Head of caudate nucleus (tissue), 42 donors: ENCODE data around the gene ABHD16B.
A peak's percentile ranks its signal among the peaks of the same experiment; 100 is the strongest.
"Not testable (repeated sequence)": the region's sequence is repeated elsewhere in the genome, so short reads cannot be mapped to it uniquely, and the experiment has no call there.

ENCODE experiments used
- DNase-seq, 42 donors: peaks; one replicate each; pipeline versions ENCODE4 v3.0.0 to v3.0.0-alpha.2; 2020 to 2021; ENCODE audit warnings: mixed read lengths in 7 of 42
- intact Hi-C: fragments of 100-400 bp; cut with DNase I; formaldehyde crosslinking; loops from one replicate; pipeline ENCODE4 v1.15.0; 2022

ABHD16B gene

DNA sequence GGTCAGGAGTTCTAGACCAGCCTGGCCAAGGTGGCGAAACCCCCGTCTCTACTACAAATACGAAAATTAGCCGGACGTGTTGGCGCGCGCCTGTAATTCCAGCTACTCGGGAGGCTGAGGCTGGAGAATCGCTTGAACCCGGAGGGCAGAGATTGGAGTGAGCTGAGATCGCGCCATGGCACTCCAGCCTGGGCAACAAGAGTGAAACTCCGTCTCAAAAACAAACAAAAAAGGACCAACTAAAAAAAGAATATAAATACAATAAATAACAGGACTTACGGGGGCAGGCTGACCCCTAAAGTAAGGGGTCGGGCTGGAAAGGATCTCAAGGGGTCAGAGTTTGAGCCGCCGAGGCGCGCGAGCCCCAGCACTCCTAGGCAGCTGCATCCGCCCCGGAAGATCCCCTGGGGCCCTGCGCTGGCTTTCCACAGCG lies 3.3 kb downstream of the ABHD16B start:
- intact Hi-C loops = no loop called here
- no peak for DNase-seq

DNA sequence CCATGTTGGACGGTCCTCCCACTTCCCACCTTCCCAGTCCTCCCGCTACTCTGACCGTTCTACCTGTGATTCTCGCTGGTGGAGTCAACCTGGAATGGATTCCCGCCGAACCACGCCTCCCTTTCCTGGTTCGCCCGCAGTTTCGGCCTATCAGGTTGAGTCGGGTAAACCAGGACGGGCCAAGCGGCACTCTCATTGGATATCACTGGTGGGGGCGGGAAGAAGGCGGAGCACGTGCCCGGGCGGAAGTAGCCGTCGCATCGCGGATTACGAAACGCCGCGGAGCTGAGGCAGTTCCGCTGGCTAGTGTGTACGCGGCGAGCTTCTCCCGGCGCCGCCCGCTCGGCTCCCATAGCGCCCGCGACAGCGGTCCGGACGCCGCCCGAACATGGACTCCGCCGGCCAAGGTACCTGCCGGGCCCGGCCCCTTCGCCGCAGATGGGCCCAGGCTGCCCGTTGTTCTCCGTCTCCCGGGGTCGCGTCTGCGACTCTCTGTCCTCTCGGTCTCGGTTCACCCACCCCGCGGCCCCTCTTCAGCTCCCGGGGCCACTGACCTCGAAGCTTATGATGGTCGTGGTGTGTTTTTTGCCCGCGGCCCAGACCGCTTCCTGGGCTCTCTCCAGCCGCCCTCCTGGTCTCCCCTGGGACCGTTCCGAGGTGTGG lies 3.8 kb downstream of the ABHD16B start, which contains the start of gene TPD52L2:
Gene TPD52L2 (plus strand): TSS at position 293 of the 663 bp plus-strand sequence. CDS start 96 bp downstream, at position 389.
- peak; percentile 97 to 100 (median 99) for DNase-seq
- intact Hi-C loops = no loop called here

DNA sequence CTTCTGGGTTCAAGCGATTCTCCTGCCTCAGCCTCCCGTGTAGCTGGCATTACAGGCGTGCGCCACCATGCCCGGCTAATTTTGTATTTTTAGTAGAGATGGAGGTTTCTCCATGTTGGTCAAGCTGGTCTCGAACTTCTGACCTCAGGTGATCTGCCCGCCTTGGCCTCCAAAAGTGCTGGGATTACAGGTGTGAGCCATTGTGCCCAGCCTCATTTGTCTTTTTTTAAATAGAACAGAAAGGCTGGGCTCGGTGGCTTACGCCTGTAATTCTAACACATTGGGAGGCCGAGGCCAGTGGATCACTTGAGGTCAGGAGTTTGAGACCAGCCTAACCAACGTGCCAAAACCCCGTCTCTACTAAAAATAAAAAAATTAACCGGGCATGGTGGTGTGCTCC lies 5.7 kb downstream of the ABHD16B start:
- intact Hi-C loops, DNase-seq: not testable (repeated sequence)

DNA sequence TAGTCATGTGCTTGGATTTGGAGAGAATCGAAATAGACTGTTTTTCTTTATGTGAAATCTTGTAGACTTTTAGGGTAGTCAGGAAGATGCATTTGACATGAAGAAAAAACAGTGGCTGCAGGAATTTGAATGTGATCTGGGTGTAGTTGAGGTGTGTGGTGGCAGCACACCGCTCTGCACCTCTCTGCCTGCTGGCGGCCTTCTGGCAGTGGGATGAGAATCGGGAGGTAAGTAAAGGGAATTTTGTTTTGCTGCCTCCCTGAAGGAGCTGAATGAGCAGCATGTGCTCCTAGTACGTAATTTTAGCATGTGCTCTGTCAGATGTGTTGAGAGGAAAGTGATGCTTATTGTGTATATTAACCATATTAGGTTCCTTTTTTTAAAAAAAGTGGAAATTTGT lies 7.0 kb downstream of the ABHD16B start:
- intact Hi-C loops = no loop called here

DNA sequence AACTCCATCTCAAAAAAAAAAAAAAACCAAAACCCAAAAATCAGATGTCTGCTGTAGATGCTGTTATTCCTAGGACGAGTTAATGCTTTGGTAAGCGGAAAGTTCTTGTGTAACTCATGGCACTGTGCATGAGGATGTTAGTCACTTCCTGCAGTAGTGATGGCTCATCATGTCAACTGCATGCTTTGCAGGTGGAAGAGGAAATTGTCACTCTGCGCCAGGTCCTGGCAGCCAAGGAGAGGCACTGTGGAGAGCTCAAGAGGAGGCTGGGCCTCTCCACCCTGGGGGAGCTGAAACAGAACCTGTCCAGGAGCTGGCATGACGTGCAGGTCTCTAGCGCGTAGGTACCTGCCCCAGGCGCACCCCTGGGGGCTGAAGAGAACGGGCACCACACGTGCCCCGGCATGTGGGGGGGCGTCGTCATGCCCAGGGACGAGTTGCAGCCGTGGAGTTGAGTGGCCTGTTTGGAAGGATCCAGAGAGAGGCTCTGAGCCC lies 12.2 kb downstream of the ABHD16B start:
- peak in 17 of 42 donors; percentile 29 to 71 (median 42) for DNase-seq
- intact Hi-C loops = no loop called here

More for the DNA sequence above, 7.0 kb downstream of the ABHD16B start:
- DNase-seq = no peak

DNA sequence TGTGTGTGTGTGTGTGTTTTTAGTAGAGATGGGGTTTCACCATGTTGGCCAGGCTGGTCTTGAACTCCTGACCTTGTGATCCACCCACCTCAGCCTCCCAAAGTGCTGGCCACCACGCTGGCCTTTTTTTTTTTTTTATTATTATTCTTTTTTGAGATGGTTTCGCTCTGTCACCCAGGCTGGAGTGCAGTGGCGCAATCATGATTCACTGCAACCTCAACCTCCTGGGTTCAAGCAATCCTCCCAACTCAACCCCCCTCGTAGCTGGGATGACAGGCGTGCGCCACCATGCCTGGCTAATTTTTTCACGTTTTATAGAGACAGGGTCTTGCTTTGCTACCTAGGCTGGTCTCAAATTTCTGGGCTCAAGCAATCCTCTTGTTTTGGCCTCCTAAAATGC lies 12.9 kb downstream of the ABHD16B start:
- DNase-seq, intact Hi-C loops: not testable (repeated sequence)

DNA sequence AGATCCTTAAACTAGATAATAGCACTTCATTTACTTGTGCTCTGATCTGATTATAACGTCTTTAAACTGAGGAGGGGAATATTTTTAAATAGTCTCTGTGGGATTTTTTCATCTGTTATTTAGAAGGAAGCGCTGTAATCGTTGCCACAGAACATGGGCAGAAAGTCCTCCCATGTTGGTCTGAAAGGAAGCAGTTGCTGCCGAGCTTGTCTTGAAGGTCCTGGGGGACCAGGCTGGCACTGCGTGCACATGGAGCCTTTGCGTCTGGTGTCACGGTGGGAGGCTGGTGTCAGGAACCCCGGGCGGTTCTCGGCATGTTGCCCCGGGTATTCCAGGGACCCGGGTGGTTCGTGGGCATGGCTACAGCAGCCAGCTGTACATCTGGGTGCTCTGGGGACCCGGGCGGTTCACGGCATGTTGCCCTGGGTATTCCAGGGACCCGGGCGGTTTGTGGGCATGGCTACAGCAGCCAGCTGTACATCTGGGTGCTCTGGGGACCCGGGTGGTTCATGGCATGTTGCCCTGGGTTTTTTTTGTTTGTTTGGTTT lies 15.3 kb downstream of the ABHD16B start:
- DNase-seq = no peak
- intact Hi-C loops = no loop called here

DNA sequence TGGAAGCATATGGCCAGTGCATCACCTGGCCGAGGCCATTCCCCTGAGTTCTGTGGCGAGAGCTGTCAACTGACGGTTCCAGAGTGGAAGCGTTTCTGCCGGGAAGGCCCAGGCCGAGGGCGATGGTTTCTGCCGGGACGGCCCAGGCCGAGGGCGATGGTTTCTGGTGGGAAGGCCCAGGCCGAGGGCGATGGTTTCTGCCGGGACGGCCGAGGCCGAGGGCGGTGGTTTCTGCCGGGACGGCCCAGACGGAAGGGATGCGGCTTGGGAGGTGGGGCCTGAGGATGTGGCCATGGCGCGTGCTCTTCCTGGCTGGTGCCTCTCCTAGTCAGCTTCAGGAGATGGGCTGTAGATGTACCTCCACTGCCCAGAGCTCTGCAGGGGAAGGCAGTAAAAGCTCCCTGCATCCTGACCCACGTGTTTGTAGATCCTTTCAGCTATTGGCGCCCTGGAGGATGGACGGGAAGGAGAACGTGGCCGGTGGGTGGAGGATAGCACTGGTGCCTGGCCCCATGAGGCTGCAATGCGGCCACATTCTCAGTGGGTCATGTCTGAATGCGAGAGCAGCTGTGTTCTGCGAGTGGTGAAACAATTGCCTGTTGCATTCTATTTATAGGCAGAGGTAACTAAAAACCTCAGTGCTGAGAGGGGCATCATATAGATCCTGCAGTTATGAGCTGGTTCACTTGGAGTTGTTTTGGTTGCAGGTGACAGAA lies 16.6 kb downstream of the ABHD16B start:
- intact Hi-C loops = no loop called here
- DNase-seq = no peak

DNA sequence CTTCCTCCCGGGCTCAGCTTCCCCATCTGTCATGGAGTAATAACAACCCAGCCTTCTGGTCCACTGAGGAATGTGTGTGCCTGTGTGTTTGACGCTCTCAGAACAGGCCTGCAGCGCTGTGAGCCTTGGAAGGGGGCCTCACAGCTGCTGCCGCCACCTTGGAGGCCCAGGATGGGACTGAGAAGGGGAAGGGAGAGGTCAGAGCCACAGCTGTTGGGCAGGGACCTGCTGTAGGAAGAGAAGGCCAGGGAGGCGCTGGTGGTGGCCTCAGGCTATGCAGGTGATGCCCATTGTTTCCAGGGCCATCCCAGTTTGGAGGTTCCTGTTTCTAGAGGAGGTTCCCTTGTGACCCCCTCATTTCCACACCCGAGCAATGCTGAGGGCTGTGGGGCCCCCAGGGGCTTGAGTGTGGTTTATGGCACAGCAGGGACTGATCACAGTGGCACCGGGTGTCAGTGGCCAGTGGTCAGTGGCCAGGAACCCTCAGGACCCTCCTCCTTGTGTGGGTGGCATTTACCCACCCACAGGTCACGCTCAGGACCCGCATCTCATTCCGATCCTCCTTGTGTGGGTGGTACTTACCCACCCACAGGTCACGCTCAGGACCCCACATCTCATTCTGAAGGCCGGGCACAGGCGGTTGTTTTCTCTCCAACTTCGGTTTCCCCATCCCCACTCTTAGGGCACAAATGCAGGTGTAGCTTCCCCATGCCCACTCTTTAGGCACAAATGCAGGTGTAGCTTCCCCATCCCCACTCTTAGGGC lies 17.8 kb downstream of the ABHD16B start:
- intact Hi-C loops = no loop called here
- DNase-seq = no peak

DNA sequence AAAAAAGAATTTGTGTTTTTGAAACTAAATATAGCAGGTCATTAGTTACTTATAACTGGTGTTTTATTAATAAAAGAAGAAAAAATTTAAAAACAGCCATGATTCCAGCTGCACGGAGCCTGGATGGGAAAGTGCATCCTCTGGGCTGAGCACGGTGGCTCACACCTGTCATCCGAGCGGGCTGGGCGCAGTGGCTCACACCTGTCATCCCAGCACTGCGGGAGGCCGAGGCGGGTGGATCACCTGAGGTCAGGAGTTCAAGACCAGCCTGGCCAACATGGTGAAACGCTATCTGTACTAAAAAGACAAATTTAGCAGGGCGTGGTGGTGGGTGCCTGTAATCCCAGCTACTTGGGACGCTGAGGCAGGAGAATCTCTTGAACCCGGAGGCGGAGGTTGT lies 19.6 kb downstream of the ABHD16B start:
- intact Hi-C loops, DNase-seq: not testable (repeated sequence)

DNA sequence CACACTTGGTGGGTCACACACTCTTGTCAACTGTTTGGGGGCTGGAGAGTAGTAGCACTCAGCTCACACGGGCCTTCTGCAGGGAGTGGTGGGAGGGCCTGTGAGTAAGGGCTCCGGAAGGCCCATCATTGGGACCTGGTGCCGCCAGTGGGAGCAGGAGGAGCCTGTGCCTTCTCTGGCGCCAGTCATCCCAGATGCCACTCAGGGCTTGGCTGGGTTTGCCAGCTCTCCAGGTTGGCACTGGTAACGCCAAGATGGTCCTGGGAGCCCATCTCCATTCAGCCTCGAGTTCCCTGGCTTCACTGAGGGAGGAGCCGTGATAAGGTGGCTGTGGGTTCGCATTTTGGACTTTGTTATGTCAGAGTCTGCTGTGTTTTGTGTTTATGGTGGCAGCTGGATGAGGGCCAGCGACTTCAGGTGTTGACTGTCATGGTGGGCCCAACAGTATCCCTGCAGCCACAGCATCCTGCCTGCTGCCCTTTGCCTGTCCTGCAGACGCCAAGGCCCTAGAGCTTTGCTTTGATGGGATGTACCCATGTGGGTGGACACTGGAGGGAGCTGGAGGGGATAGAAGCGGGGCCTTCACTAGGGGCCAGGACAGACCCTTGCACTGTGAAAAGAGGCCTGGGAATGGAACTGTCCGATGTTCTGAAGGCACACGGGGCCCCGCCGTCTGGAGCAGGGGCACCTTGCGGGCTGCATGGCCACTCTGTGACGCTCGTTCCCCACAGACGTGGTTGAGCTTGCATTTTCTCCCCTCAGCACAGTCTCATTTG lies 20.3 kb downstream of the ABHD16B start:
- intact Hi-C loops = no loop called here
- no peak for DNase-seq

DNA sequence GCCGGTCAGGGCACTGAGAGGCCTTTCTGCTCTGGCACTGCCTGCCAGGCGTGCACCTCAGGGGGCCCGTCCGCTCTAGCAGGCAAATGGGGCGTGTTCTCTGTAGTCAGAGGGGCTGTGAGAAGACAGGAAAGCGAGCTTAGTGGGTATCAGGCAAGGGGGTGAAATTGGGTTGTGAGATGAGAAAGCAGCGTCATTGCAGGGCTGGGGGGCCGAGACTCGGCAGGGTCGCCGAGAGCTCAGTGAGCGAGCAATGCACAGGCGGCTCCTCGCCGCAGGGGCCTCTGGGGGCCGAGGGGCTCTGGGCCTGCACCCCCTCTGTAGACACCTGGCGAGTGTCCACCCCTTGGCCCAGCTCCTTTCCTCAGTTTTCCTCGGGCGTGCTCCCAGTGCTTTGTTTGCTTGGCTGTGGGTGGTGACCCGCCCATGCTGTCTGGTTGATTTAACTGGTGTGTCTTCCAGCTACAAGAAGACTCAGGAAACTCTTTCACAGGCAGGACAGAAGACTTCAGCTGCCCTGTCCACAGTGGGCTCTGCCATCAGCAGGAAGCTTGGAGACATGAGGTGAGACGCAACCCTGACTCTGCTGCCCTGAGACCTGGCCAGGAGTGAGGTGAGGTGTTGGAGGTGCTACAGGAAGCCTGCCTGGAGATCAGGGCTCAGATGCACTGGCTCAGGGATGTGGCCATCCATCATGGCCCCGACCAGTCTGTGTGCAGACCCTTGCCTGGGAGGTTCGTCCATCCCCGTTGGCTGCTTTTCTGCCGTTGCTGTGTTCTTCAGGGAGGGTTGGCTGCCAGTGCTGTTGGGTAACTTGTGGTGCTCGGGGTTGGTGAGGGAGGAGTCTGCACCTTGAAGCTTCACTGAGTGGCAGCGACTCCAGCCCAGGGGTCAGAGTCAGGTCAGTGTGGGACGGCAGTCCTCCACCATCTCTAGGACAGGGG lies 21.2 kb downstream of the ABHD16B start:
- intact Hi-C loops = no loop called here
- DNase-seq = no peak

DNA sequence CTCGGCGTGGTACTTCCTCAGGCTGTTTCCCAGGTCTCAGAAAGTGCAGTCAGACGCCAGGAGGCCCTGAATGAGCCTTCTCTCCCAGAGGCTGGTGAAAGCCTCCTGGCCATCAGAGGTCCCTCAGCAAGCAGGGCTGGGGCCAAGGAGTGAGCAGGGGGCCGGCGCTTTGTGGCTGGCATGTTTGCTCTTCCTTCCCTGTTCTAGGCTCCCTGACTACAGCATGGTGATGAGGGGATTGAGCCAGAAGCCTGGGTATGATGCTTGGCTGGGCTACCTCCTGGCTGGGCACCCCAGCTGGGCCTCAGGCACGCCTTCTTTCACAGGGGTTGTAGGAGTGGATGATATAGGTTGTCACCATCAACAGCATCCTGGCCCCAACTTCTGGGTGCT lies 21.9 kb downstream of the ABHD16B start:
- DNase-seq = no peak
- intact Hi-C loops = no loop called here

DNA sequence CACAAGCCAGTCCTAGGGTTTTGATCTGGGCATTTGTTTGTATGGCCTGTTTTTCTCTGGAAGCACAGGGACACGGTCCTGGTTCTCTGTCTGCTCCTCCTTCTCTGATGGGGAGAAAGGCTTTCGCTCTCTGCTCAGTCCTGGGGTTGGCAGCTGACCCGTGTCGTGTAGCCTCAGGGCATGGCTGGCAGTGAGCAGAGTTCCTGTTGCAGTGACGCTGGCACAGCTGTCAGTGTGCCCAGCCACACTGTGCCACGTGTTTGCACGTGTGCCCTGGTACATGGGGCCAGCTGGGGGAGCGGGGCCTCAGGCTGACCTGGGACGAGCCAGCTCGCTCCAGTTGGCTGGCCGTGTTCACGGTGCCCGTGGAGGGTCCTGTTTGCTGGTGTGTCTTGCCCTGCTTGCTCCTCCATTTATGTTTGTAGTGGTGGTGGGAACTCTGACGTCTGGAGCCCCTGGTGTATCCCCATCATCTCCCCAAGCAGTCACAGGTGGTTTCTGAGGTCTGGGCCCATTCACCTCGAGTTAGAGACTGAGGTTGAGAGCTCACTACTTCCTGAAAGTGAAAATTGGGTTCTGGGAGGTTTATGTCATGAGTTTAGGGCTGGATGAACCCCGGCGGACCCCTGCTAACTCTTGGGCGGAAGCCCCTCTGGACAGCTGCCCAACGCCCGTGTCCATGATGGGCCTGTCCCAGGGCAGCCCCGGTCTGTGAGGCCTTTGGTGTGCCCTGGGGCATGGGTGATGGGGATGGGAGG lies 23.4 kb downstream of the ABHD16B start:
- DNase-seq = peak in 1 of 42 donors; percentile 20
- intact Hi-C loops = no loop called here

DNA sequence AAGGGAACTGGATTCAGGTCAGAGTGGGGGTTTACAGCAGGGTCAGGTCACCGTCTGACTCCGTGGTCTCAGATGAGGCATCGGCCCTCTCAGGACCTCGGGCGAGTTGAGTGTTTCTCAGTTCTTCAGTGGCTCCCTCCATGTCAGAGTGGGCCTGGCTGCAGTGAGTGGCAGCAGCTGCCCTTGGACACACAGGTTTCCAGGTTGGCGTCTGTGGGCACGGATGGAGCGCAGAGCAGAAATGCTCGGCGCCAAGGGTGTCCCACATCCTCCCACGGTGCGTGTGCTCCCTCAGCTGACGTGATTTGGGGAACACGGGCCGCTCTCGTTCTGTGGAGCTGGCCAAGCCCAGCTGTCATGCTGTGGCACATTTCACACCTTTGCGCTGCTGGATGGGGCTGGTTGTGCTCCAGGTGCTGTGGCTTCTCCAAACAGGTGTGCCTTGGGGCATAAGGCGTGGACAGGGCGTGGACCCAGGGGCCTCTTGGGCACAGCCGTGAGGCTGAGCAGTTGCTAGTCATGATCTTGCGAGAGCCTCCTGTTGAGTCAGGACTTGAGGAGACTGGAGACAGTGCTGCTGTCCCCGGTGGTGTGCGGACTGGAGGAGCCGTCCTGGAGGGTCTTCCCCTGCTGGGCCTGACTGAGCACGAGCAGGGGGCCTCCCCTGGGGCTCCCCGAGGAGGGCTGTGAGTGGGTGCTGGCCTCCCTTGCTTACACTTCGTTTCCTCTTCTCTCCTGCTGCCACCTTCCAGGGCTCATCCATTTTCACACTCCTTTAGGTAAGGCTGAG lies 24.2 kb downstream of the ABHD16B start:
- intact Hi-C loops = no loop called here
- DNase-seq = no peak

DNA sequence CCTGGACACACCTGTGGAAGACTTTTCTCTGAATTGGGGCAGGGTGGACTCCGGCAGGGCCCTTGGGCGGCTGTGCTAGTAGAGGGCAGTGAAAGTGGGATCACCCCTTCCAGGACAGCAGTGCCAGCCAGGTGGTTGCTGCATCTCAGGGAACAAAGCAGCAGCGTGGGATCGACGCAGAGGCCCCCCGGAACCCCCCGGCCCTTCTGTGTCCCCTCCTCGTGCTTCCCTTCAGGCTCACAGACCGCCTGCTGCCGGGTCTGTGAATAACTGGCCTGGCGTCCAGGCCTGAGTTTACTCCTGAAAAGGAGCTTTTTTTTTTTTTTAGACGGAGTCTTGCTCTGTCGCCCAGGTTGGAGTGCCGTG lies 24.7 kb downstream of the ABHD16B start:
- intact Hi-C loops = no loop called here
- no peak for DNase-seq
